DOHH2 (cell line): ENCODE results near the gene MARK3.
"Not testable (repeated sequence)": the region's sequence is repeated elsewhere in the genome, so short reads cannot be mapped to it uniquely, and the experiment has no call there.

Experiments used
- H3F3A ChIP-seq: fragments of 200-600 bp; sonication (generic), shearing (Covaris generic); 2 replicates; pipeline ENCODE4 v1.6.0; 2016; ENCODE audit warnings: antibody characterized with exemption, mild to moderate bottlenecking; ENCODE audit not compliant: control insufficient read depth, insufficient read depth
- H3K27ac ChIP-seq: fragments of 200-600 bp; sonication (generic); 2 replicates; pipeline ENCODE4 v1.5.1; 2014; ENCODE audit warnings: low read depth, mild to moderate bottlenecking, low read length, moderate library complexity
- H3K27me3 ChIP-seq: fragments of 200-600 bp; sonication (generic); 2 replicates; pipeline ENCODE4 v1.6.1; 2014; ENCODE audit warnings: mild to moderate bottlenecking, low read length, mixed read lengths; ENCODE audit not compliant: control insufficient read depth
- H3K36me3 ChIP-seq: fragments of 200-600 bp; sonication (generic); 2 replicates; pipeline ENCODE4 v1.6.1; 2014; ENCODE audit warnings: mild to moderate bottlenecking, low read length, moderate library complexity, mixed read lengths; ENCODE audit not compliant: control insufficient read depth
- H3K4me1 ChIP-seq: fragments of 200-600 bp; sonication (generic); 2 replicates; pipeline ENCODE4 v1.6.1; 2014; ENCODE audit warnings: mild to moderate bottlenecking, low read length, mixed read lengths; ENCODE audit not compliant: control insufficient read depth
- H3K4me2 ChIP-seq: fragments of 200-600 bp; sonication (generic); 2 replicates; pipeline ENCODE4 v1.6.0; 2014; ENCODE audit warnings: mild to moderate bottlenecking, low read length, moderate library complexity
- H3K4me3 ChIP-seq: fragments of 200-600 bp; sonication (generic); 2 replicates; pipeline ENCODE4 v1.5.1; 2014; ENCODE audit warnings: mild to moderate bottlenecking, low read length, mixed read lengths
- H3K79me2 ChIP-seq: fragments of 200-600 bp; sonication (generic); 2 replicates; pipeline ENCODE4 v1.6.1; 2014; ENCODE audit warnings: mild to moderate bottlenecking, low read length, mixed read lengths; ENCODE audit not compliant: control insufficient read depth
- H3K9me2 ChIP-seq: fragments of 200-600 bp; sonication (generic); replicated peaks from 2 replicates; pipeline ENCODE4 v1.6.1; 2014; ENCODE audit warnings: mild to moderate bottlenecking, low read length, mixed read lengths; ENCODE audit not compliant: control insufficient read depth
- H3K9me3 ChIP-seq: fragments of 200-600 bp; sonication (generic); 2 replicates; pipeline ENCODE4 v1.6.1; 2014; ENCODE audit warnings: antibody characterized with exemption, low read length, mixed read lengths; ENCODE audit not compliant: control insufficient read depth, insufficient read depth
- H4K20me1 ChIP-seq: fragments of 200-600 bp; sonication (generic); 2 replicates; pipeline ENCODE4 v1.6.0; 2014; ENCODE audit warnings: low read depth, mild to moderate bottlenecking, antibody characterized with exemption, low read length, moderate library complexity; ENCODE audit not compliant: control insufficient read depth, insufficient read depth
- CTCF ChIP-seq: fragments of 200-600 bp; sonication (generic); IDR thresholded peaks from one replicate; pipeline ENCODE4 v1.5.1; 2014; ENCODE audit warnings: antibody characterized with exemption, mild to moderate bottlenecking, low read depth, low read length; ENCODE audit not compliant: poor library complexity, severe bottlenecking
- EZH2phosphoT487 ChIP-seq: fragments of 200-600 bp; sonication (generic); IDR thresholded peaks from 2 replicates; pipeline ENCODE4 v1.6.1; 2017; ENCODE audit warnings: borderline replicate concordance, mild to moderate bottlenecking, antibody characterized with exemption, low read length, moderate library complexity, mixed read lengths

Gene MARK3

GRCh38 chr14:103353362-103353761, 31.9 kb upstream of the MARK3 start:
- H3F3A ChIP-seq = no peaks in the 10 kb centered on the region
- no peaks in the 10 kb centered on the region for H3K27me3 ChIP-seq

DNA sequence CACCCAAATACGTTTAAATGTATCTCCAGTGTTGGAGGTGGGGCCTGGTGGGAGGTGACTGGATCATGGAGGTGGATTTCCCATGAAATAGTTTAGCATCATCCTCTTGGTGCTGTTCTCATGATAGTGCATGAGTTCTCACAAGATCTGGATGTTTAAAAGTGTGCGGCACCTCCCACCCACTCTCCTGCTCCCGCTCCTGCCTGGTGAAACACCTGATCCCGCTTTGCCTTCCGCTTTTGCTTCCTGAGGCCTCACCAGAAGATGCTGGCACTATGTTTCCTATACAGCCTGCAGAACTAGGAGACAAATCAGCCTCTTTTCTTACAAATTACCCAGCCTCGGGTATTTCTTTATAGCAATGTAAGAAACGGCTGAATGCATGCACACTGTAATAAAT, 31.1 kb upstream of the MARK3 start:
- H4K20me1 ChIP-seq = no peaks in the 10 kb centered on the region
- no peaks in the 10 kb centered on the region for H3K9me2 ChIP-seq
- H3K27ac ChIP-seq = no peak overlapping the region
- no peaks in the 10 kb centered on the region for H3K36me3 ChIP-seq
- peaks cover 34% of the 10 kb centered on the region for H3K4me1 ChIP-seq
- no peaks in the 10 kb centered on the region for H3K9me3 ChIP-seq
- H3K4me3 ChIP-seq = no peak overlapping the region
- no peak for TF ChIP-seq CTCF
- no peak for TF ChIP-seq EZH2phosphoT487
- no peak overlapping the region for H3K4me2 ChIP-seq
- H3K27me3 ChIP-seq = no peaks in the 10 kb centered on the region
- no peaks in the 10 kb centered on the region for H3K79me2 ChIP-seq
- no peaks in the 10 kb centered on the region for H3F3A ChIP-seq

More at GRCh38 chr14:103353362-103353761, 31.9 kb upstream of the MARK3 start:
- Histone ChIP-seq H4K20me1 (no peaks in the 10 kb centered on the region), H3K36me3 (no peaks in the 10 kb centered on the region), H3K27ac (no peak overlapping the region), H3K4me1 (peaks cover 27% of the 10 kb centered on the region), H3K4me3 (no peak overlapping the region), H3K4me2 (no peak overlapping the region), H3K9me2 (no peaks in the 10 kb centered on the region), H3K9me3 (no peaks in the 10 kb centered on the region), H3K79me2 (no peaks in the 10 kb centered on the region)
- TF ChIP-seq CTCF (no peak), EZH2phosphoT487 (no peak)

DNA sequence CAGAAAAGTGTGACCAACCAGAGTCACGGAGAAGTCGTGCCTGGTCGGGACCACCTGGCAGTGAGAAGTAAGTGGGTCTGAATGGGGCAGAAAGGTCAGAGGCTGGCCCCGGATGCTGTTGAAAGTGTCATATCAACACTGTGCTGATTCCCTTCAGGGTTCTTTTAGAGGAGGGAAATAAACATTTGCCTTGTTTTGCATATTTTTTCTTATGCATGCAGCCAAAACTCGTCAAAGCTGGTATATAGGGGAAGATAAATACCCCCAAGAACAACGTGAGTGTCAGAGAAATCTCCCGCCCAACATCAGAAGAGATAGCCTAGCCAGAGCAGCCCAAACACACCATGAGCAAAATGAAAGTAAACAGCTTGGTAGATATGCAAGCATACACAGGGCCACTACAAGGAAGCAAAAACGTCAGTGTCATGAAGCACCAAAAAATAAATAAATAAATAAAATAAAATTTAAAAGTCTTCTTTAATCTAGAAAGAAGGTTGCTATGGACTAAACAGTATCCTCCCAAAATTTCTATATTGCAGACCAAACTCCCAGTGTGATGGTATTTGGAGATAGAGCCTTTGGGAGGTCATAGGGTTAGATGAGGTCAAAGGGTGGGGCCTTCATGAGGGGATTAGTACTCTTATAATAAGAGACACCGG, 29.1 kb upstream of the MARK3 start:
- H3K79me2 ChIP-seq = no peaks in the 10 kb centered on the region

GRCh38 chr14:103357552-103357951, 27.7 kb upstream of the MARK3 start:
- not testable (repeated sequence) for H4K20me1 ChIP-seq, H3K27me3 ChIP-seq, H3K79me2 ChIP-seq, H3F3A ChIP-seq, H3K9me2 ChIP-seq, H3K4me3 ChIP-seq, H3K36me3 ChIP-seq
- H3K4me1 ChIP-seq = peaks cover 43% of the 10 kb centered on the region
- H3K9me3 ChIP-seq = peaks cover 12% of the 10 kb centered on the region; the same call in 1 of the 2 replicates
- H3K4me2 ChIP-seq = peak overlapping the region; percentile 44
- peak overlapping the region; percentile 46 for H3K27ac ChIP-seq

More for the DNA sequence above, 29.1 kb upstream of the MARK3 start:
- Histone ChIP-seq H3K36me3 (no peaks in the 10 kb centered on the region), H3K4me2 (peak overlapping the region; percentile 29; the same call in 1 of the 2 replicates), H3K4me3 (no peak overlapping the region), H3K4me1 (peaks cover 43% of the 10 kb centered on the region), H3K27me3 (no peaks in the 10 kb centered on the region), H3K27ac (no peak overlapping the region), H3K9me2 (no peaks in the 10 kb centered on the region), H4K20me1 (no peaks in the 10 kb centered on the region), H3F3A (no peaks in the 10 kb centered on the region), H3K9me3 (peaks cover 5% of the 10 kb centered on the region; the same call in 1 of the 2 replicates)
- TF ChIP-seq EZH2phosphoT487 = no peak
- TF ChIP-seq CTCF = no peak
